ENCODE results near the gene NR3C1.

GRCh38 chr5:143237664-143238063 is 165.8 kb downstream of the NR3C1 start:
- TF ChIP-seq POLR2A (IDR thresholded peaks at IDR 0.05; ENCODE audit: low read depth) (no peak), CTCF (IDR thresholded peaks at IDR 0.05) (no peak)
